Stimulated activated CD4-positive, alpha-beta T cell treated with anti-CD3 and anti-CD28 coated beads, Interleukin-4, amount 100 ng/mL, for 1 hour (primary cell): ENCODE measurements around the gene NPSR1.
"Not testable (repeated sequence)": the region's sequence is repeated elsewhere in the genome, so short reads cannot be mapped to it uniquely, and the experiment has no call there.

Experiments used
- DNase-seq: peaks from one replicate; pipeline ENCODE4 v3.0.0-alpha.2; 2020

NPSR1 gene

GRCh38 chr7:34839645-34840044 lies 181.6 kb downstream of the NPSR1 start:
- DNase-seq = no peak

DNA sequence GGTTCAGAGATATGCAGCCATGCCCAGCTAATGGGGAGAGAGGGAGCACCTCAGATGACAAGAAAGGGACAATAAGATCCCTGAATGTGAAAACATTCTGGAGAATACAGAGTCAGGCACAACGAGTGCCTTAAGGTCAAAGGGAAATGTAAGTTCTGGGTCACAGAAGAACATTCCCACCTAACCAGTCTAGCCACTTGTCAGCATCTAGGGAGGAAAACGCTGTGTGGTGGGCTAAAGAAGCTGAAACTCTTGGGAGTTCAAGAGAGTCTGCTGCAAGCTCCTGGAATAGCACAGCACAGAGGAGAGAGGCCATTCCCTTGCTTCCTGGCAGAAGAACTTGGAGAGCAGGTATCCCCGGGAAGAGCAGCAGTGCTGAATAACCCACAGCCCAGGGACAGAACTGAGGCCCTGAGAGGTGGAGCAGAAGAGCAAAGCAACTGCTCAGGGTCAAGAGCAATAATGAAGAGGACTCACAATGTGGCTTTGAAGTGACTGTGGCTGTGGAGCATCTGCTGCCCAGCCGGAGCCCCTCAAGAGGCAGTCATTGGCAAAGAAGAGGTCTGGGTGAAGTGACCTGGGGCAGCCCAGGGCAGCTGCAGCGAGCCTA lies 182.3 kb downstream of the NPSR1 start:
- no peak for DNase-seq

GRCh38 chr7:34841326-34841725 lies 183.3 kb downstream of the NPSR1 start:
- no peak for DNase-seq

DNA sequence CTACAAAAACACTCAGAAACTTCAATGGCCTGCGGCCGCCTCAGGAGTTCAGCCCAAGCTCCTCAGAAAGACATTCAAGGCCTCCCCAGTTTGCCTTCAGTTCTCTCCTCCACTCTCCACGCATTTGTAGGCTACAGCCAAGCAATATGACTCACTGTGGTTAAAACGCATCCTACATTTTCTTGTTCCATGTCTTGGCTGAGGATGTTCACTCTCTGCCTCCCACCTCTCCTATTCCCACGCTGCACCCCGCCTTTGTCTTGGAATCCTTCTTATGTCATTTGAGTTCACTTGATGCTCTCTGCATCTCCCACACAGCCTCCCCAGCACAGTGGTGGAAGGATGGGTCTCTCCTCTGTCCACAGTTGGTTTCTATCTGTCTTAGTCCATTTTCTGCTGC lies 184.8 kb downstream of the NPSR1 start:
- DNase-seq = no peak

GRCh38 chr7:34844406-34844805 lies 186.4 kb downstream of the NPSR1 start:
- no peak for DNase-seq

DNA sequence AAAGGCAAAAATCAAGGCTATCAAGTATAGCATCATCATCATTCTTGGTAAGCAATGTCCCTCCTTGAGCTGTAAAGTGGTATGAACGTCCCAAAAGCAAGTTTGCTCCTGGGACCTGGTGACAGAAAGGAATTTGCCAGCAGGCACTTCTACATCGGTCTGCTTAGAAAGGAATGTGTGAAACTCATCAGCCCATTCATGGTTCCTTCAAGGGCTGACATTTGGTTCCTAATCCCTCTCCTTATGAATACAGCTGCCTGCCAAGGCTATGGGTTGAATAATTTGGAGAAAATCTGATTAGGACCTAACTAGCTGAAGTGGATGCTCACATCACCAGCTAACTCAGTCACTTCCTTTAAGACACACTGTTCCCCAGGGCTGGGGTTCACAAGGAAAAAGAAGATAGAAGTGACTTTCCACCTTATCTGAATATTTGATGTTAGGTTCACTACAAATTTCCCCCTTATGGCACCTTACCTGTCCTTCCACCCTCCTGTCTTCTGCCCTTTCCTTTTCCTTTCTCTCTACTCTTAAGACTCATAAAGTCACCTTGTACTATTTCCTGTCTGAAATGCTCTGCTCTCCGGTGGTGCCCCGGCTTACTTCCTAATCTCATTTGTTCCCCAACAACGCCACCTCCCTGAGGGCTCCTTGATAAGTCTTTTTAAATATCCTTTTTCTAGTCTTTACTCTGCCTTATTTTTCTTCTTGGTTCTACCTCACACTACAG lies 187.1 kb downstream of the NPSR1 start:
- DNase-seq = no peak

- no peak for DNase-seq
These were observed 187.8 kb downstream of the NPSR1 start for GRCh38 chr7:34845666-34846361.

DNA sequence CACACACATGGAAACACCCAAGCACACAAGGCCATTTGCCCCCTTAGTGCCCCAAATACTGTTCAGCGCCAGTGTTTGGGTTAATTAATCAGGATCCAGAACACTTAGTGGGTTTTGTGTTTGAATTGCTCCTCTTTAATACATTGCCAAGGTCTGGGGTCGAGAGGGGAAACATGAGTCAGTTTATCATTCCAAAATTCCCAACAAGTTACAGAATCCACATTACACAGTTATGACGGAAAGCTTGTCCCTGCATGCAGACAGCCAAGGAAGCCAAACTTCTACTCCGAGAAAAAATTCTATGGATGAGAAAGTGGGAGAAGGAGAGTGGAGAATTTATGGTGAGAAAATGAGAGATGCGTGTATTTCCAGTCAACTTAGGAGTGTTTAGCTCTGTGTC lies 189.0 kb downstream of the NPSR1 start:
- DNase-seq = no peak

GRCh38 chr7:34848670-34849069 lies 190.7 kb downstream of the NPSR1 start:
- DNase-seq = no peak

DNA sequence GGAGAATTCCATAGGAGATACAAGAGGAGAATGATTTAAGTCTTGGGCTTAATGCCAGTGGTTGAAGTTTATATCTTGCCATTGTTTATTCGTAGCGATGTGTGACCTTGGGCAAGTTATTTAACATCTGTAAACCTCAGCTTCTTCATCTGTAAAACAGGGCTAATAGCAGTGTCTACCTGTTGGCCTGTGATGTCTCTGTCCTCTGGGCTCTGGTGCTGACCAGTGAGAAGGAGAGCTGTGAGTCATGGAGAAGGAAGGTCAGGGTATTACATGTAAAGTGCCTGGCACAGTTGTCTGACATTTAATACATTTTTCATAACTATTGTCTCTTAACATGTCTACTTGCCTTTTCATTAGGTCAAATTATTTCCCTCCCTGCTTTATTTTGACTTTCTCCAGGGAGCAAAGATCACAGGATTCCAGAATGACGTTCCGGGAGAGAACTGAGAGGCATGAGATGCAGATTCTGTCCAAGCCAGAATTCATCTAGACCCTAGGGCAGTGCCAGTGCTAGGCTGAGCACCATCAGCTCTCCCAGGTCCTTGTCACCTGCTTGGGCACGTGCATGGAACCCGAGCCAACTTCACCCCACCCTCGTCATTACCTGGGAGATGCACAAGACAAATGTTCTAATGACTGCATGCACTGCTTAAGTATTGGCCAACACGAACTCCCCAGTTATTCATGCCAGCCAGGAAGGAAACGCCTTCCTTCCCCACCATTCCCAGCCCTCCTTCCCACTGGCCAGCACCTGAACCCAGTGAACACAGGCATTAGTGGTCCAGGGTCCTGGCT lies 191.3 kb downstream of the NPSR1 start:
- DNase-seq = no peak

DNA sequence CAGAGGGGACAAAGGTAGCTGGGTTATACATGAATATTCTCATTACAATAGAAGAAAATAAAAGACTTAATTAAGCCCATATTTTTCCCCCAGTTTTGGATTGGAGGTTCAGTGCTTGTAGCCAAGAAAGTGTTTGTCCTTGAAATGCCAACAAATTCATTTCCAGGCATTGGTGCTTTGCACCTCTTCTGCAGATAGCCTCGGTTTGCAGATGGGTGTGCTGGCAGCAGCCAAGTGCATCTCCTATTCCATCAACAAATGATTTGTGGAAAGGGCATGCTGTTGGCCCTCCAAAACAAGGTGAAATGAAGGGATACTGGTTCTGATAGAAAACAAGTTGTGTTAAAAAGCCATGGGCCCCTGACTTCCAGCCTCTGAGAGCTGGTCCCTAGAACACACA lies 192.0 kb downstream of the NPSR1 start:
- no peak for DNase-seq

DNA sequence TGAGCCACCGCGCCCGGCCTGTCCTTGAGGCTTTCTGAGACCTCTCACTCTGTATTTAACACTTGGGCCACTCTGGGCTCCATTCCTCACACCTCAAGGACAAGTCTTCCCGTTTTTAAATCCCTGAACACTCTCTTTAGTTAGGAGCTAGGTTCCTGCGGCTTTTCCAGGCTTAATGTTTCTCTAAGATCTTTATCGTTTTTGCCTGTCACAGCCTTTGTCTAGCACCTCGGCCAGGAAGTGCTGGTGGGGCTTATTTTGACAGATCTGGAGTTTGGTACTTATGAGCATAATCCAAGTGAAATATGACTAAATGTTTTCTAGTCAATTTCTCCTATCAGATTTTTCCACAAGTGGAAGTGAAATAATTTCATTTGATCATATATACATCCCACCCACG lies 192.7 kb downstream of the NPSR1 start:
- DNase-seq = no peak

GRCh38 chr7:34851431-34851830 lies 193.4 kb downstream of the NPSR1 start:
- no peak for DNase-seq

DNA sequence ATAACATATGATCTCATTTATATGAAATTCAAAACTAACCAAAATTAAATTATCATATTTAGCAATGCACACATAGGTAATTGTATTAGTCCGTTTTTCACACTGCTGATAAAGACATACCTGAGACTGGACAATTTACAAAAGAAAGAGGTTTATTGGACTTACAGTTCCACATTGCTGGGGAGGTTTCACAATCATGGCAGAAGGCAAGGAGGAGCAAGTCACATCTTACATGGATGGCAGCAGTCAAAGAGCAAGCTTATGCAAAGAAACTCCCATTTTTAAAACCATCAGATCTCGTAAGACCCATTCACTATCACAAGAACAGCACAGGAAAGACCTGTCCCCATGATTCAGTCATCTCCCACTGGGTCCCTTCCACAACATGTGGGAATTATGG lies 200.4 kb downstream of the NPSR1 start:
- DNase-seq = not testable (repeated sequence)

DNA sequence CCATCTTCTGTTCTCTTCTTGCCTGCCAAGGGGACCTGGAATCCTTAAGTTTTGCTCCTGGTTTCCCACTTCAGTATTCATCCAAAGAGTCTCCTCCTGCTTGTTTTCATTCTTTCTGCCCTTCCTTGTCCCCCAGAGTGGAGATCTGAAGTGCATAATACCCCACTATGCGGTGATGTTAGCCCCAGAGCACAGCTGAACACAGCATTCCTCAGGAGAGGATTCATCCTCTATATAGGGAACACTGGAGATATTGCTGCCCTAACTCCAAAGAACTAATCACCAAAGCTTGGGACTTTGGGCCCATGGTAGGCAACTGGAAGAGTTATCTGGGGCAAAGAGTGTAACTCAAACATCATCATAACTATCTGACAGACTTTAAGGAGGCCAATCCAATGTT lies 201.3 kb downstream of the NPSR1 start:
- DNase-seq = not testable (repeated sequence)

DNA sequence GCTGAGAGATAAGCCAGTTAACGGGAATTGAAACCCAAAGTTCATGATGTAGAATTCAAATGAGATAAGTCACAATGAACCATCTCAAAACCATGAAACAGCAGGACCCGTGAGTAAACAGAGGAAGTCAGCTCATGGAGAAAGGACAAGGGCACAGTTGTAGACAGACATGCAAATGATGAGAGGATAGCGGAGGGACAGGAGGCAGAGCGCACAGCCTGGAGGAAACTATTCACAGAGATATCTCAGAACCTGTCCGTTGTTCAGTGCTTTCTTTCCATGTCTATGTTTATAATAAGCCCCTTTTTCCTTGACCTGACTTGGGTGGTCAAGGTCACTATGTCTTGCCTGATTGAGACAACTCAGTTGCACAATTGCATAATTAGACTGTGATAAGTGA lies 208.2 kb downstream of the NPSR1 start:
- not testable (repeated sequence) for DNase-seq

DNA sequence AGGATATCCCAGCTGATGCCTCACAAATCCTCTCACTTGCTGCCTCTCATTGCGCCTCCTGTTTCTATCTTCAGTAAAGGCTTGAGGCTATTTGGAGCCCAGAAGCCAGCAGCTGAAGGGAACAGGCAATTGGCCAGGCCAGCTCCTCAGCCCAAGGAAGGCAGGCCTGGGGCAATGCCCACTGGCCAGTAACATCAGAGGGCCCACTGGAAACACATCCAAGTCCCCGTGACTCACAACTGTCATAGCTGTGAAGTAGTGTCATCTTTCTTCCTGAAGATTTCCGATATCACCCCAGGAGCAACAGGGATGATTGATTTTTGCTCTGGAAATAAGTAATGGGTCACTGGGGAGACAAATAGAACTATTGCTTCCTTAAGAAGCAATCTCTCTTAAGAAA lies 209.3 kb downstream of the NPSR1 start:
- DNase-seq = not testable (repeated sequence)

DNA sequence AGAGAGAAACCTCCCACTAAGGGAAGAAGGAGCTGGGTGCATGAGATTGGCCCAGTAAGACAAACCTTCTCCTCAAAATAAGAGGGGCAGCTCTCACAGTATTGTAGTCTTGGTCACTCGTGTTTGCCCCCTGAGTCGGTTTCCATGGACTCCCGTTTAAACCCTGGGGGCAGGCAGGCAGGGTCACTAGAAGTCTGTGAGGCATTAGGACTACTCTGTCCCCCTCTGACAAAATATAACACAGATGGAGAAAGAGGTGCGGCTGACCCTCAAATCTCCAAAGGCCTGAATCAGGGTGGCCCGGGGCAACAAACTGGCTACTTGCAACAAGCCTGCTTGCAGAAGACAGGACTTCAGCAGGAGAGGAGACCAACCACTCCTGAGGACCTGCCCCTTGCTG lies 210.6 kb downstream of the NPSR1 start:
- DNase-seq = not testable (repeated sequence)

DNA sequence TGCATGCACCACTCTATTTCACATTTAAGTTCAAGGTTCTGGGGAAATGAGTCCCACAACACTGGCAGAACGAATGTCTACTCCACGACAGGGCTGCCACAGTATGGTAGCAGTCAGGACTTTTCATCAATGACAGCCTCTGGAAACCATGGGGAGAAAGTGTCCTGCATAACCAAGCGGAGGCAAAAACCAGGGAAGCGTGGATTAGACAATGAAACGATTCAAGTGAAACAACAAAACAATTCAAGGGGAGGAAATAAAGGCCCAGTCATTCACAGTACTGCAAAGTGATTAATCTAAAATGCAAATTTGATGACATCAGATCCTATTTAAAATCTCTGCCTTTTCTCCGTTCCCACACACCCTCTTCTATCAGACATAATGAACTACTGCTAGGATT lies 211.0 kb downstream of the NPSR1 start:
- no peak for DNase-seq

DNA sequence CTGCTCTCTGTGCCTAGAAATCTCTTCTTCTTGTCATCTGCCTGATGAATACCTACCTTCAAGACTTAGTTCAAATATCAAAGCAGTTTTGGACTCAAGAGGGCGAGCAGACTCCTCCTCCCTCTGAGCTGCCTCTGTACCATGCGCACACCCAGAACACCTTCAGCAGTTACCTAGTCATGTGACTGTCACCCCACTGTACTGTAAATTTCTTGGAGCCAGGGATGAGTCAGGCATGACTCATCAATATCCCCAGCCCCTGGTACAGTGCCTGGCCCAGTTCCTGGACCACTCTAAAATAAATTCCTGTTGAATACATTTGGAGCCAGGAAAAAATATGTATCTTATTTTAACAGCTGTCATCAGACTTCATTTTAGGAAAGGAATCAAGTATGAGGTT lies 212.0 kb downstream of the NPSR1 start:
- not testable (repeated sequence) for DNase-seq

DNA sequence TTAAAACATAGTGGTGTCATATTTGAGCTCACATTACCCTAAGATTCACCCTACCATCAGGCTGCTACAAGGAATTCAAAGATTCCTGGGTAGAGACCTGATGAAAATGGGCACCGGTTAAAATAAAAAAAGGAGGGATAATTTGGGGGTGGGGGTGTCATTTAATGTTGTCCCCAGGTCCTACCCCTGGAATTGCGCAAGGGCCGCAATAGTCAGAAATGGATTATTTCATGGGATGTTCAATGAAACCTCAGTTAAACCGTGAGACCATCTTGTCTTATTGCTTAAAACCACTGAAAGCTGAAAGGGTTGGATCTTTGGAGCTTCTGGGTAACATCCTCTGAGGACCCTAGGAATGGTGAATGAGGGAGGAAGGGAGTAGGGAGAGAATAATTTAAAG lies 216.3 kb downstream of the NPSR1 start:
- not testable (repeated sequence) for DNase-seq

- no peak for DNase-seq
These were observed 217.5 kb downstream of the NPSR1 start for GRCh38 chr7:34875481-34875880.
